ENCODE results near the gene WDR36. TPM values are rescaled to one million over a fixed set of nuclear protein-coding genes. Genes with fewer than 3 reads are reported as not detected.

WDR36 gene
- total and polyA plus RNA-seq, 2 of the 13 experiments (the other 11 are each of a cell fraction or from before 2014, with no cell fraction given): 18.2 to 40.6 TPM

DNA sequence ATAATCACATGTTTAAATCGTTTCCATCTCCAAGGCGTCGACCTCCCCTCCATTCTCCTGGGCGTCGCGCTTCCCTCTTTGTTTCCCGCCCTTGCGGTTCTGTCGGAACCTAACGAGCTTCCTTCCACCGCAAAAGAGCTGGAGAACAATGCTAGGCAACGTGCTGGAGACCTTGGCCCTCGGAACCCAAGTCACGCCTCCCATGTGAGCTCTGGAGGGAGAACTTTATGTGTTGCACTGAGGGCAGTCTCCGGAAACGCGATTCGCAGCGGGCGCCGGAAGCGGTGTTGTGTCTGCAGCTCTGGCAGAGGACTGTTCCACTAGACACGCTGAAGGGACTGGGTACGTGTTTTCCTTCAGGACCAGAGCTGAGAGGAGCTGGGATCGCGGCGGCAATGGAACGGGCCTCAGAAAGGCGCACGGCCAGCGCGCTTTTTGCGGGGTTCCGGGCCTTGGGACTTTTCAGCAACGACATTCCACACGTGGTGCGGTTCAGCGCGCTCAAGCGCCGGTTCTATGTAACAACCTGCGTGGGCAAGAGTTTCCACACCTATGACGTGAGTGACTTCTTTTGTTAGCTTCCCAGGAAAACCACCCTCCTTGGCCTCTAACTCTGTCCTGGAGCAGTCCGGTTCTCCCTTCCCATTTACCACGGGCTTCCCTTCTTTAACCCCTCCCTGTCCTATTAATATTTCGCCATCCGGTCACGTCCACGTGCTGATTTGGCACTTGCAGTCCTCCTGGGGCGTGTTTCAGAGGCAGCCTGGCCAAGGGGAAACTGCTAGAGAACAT is at the start of gene WDR36 (continued):
- TF ChIP-seq, protein P1, sequence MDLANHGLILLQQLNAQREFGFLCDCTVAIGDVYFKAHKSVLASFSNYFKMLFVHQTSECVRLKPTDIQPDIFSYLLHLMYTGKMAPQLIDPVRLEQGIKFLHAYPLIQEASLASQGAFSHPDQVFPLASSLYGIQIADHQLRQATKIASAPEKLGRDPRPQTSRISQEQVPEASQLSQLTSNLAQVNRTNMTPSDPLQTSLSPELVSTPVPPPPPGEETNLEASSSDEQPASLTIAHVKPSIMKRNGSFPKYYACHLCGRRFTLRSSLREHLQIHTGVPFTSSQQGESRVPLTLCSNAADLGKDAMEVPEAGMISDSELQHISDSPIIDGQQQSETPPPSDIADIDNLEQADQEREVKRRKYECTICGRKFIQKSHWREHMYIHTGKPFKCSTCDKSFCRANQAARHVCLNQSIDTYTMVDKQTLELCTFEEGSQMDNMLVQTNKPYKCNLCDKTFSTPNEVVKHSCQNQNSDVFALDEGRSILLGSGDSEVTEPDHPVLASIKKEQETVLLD (CRISPR knock-in tag; IDR thresholded peaks at IDR 0.05; ENCODE audit: low read depth): peak; percentile 86
- TF ChIP-seq, protein P2, sequence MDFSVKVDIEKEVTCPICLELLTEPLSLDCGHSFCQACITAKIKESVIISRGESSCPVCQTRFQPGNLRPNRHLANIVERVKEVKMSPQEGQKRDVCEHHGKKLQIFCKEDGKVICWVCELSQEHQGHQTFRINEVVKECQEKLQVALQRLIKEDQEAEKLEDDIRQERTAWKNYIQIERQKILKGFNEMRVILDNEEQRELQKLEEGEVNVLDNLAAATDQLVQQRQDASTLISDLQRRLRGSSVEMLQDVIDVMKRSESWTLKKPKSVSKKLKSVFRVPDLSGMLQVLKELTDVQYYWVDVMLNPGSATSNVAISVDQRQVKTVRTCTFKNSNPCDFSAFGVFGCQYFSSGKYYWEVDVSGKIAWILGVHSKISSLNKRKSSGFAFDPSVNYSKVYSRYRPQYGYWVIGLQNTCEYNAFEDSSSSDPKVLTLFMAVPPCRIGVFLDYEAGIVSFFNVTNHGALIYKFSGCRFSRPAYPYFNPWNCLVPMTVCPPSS (IDR thresholded peaks at IDR 0.05): no peak
- TF ChIP-seq ZNF253 (CRISPR knock-in tag; IDR thresholded peaks at IDR 0.05; ENCODE audit: borderline replicate concordance) (peak; percentile 93; the same call in 1 of the 2 replicates), NFE2L1 (CRISPR knock-in tag; IDR thresholded peaks at IDR 0.05; ENCODE audit: borderline replicate concordance) (no peak), PRMT3 (CRISPR knock-in tag; IDR thresholded peaks at IDR 0.05; ENCODE audit: borderline replicate concordance, low read depth) (peak; percentile 99), MXI1 (IDR thresholded peaks at IDR 0.05; ENCODE audit: borderline replicate concordance, low read depth, low read length) (peak; percentile 88), PITX1 (CRISPR knock-in tag; IDR thresholded peaks at IDR 0.05) (peak; percentile 87), FOXK1 (CRISPR knock-in tag; IDR thresholded peaks at IDR 0.05; ENCODE audit: borderline replicate concordance, low read depth) (peak; percentile 96), YEATS4 (CRISPR knock-in tag; IDR thresholded peaks at IDR 0.05; ENCODE audit: borderline replicate concordance) (peak; percentile 97), ZFYVE20 (CRISPR knock-in tag; IDR thresholded peaks at IDR 0.05; ENCODE audit: borderline replicate concordance, low read depth) (peak; percentile 62; the same call in 1 of the 2 replicates), ZNF547 (CRISPR knock-in tag; IDR thresholded peaks at IDR 0.05) (peak; percentile 98), SIN3B (IDR thresholded peaks at IDR 0.05; ENCODE audit: low read length) (peak; percentile 91), TBX3 (IDR thresholded peaks at IDR 0.05; ENCODE audit: borderline replicate concordance) (no peak), ZNF768 (CRISPR knock-in tag; IDR thresholded peaks at IDR 0.05) (peak; percentile 83)
- TF ChIP-seq, protein P3, sequence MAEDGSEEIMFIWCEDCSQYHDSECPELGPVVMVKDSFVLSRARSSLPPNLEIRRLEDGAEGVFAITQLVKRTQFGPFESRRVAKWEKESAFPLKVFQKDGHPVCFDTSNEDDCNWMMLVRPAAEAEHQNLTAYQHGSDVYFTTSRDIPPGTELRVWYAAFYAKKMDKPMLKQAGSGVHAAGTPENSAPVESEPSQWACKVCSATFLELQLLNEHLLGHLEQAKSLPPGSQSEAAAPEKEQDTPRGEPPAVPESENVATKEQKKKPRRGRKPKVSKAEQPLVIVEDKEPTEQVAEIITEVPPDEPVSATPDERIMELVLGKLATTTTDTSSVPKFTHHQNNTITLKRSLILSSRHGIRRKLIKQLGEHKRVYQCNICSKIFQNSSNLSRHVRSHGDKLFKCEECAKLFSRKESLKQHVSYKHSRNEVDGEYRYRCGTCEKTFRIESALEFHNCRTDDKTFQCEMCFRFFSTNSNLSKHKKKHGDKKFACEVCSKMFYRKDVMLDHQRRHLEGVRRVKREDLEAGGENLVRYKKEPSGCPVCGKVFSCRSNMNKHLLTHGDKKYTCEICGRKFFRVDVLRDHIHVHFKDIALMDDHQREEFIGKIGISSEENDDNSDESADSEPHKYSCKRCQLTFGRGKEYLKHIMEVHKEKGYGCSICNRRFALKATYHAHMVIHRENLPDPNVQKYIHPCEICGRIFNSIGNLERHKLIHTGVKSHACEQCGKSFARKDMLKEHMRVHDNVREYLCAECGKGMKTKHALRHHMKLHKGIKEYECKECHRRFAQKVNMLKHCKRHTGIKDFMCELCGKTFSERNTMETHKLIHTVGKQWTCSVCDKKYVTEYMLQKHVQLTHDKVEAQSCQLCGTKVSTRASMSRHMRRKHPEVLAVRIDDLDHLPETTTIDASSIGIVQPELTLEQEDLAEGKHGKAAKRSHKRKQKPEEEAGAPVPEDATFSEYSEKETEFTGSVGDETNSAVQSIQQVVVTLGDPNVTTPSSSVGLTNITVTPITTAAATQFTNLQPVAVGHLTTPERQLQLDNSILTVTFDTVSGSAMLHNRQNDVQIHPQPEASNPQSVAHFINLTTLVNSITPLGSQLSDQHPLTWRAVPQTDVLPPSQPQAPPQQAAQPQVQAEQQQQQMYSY (CRISPR knock-in tag; IDR thresholded peaks at IDR 0.05): no peak
- TF ChIP-seq, protein P4, sequence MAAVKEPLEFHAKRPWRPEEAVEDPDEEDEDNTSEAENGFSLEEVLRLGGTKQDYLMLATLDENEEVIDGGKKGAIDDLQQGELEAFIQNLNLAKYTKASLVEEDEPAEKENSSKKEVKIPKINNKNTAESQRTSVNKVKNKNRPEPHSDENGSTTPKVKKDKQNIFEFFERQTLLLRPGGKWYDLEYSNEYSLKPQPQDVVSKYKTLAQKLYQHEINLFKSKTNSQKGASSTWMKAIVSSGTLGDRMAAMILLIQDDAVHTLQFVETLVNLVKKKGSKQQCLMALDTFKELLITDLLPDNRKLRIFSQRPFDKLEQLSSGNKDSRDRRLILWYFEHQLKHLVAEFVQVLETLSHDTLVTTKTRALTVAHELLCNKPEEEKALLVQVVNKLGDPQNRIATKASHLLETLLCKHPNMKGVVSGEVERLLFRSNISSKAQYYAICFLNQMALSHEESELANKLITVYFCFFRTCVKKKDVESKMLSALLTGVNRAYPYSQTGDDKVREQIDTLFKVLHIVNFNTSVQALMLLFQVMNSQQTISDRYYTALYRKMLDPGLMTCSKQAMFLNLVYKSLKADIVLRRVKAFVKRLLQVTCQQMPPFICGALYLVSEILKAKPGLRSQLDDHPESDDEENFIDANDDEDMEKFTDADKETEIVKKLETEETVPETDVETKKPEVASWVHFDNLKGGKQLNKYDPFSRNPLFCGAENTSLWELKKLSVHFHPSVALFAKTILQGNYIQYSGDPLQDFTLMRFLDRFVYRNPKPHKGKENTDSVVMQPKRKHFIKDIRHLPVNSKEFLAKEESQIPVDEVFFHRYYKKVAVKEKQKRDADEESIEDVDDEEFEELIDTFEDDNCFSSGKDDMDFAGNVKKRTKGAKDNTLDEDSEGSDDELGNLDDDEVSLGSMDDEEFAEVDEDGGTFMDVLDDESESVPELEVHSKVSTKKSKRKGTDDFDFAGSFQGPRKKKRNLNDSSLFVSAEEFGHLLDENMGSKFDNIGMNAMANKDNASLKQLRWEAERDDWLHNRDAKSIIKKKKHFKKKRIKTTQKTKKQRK (IDR thresholded peaks at IDR 0.05; ENCODE audit: low read length): no peak
- TF ChIP-seq, protein P5, sequence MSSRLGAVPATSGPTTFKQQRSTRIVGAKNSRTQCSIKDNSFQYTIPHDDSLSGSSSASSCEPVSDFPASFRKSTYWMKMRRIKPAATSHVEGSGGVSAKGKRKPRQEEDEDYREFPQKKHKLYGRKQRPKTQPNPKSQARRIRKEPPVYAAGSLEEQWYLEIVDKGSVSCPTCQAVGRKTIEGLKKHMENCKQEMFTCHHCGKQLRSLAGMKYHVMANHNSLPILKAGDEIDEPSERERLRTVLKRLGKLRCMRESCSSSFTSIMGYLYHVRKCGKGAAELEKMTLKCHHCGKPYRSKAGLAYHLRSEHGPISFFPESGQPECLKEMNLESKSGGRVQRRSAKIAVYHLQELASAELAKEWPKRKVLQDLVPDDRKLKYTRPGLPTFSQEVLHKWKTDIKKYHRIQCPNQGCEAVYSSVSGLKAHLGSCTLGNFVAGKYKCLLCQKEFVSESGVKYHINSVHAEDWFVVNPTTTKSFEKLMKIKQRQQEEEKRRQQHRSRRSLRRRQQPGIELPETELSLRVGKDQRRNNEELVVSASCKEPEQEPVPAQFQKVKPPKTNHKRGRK (CRISPR knock-in tag; IDR thresholded peaks at IDR 0.05): peak; percentile 89; the same call in 1 of the 2 replicates
